ENCODE results near the gene RPP38.
A peak's percentile ranks its signal among the peaks of the same experiment; 100 is the strongest.

Gene RPP38

GRCh38 chr10:15097011-15097812 lies at the start of gene RPP38:
TSS of gene RPP38 (plus strand) at chr10:15097355. CDS start at chr10:15103315, 5,960 bp downstream.
- peak; percentile 98 for DNase-seq (ENCODE audit: low spot score)

- DNase-seq (ENCODE audit: low spot score): no peak
Measured at GRCh38 chr10:15049533-15049932, 47.6 kb upstream of the RPP38 start.

- no peak for DNase-seq (ENCODE audit: low spot score)
Measured at GRCh38 chr10:15052121-15052520, 45.0 kb upstream of the RPP38 start.

- no peak for DNase-seq (ENCODE audit: low spot score)
Measured at GRCh38 chr10:15053061-15053460, 44.1 kb upstream of the RPP38 start.

GRCh38 chr10:15058689-15059088 lies 38.5 kb upstream of the RPP38 start:
- DNase-seq (ENCODE audit: low spot score): no peak

GRCh38 chr10:15059914-15060313 lies 37.2 kb upstream of the RPP38 start:
- DNase-seq (ENCODE audit: low spot score): no peak

- no peak for DNase-seq (ENCODE audit: low spot score)
Measured at GRCh38 chr10:15060638-15061037, 36.5 kb upstream of the RPP38 start.

- no peak for DNase-seq (ENCODE audit: low spot score)
Measured at GRCh38 chr10:15067154-15067553, 30.0 kb upstream of the RPP38 start.

- DNase-seq (ENCODE audit: low spot score): no peak
Measured at GRCh38 chr10:15068802-15069201, 28.4 kb upstream of the RPP38 start.

GRCh38 chr10:15069230-15069629 lies 27.9 kb upstream of the RPP38 start:
- no peak for DNase-seq (ENCODE audit: low spot score)

- no peak for DNase-seq (ENCODE audit: low spot score)
Measured at GRCh38 chr10:15072358-15072757, 24.8 kb upstream of the RPP38 start.

- no peak for DNase-seq (ENCODE audit: low spot score)
Measured at GRCh38 chr10:15075421-15075820, 21.7 kb upstream of the RPP38 start.

GRCh38 chr10:15083674-15084501 lies 13.3 kb upstream of the RPP38 start:
- no peak for DNase-seq (ENCODE audit: low spot score)

GRCh38 chr10:15084502-15084922 lies 12.6 kb upstream of the RPP38 start:
- DNase-seq (ENCODE audit: low spot score): peak; percentile 46

- DNase-seq (ENCODE audit: low spot score): peak; percentile 88
Measured at GRCh38 chr10:15088428-15089261, 8.5 kb upstream of the RPP38 start, which contains the start of gene ACBD7. TSS of gene ACBD7 (minus strand) at chr10:15088776. CDS start at chr10:15088728, 48 bp downstream.

- no peak for DNase-seq (ENCODE audit: low spot score)
Measured at GRCh38 chr10:15091418-15091817, 5.7 kb upstream of the RPP38 start.

GRCh38 chr10:15092855-15093408 lies 4.2 kb upstream of the RPP38 start:
- DNase-seq (ENCODE audit: low spot score): no peak

- DNase-seq (ENCODE audit: low spot score): no peak
Measured at GRCh38 chr10:15096661-15097010, 519 bp upstream of the RPP38 start.

GRCh38 chr10:15099886-15100285 lies 2.7 kb downstream of the RPP38 start:
- no peak for DNase-seq (ENCODE audit: low spot score)

- no peak for DNase-seq (ENCODE audit: low spot score)
Measured at GRCh38 chr10:15103513-15103912, 6.4 kb downstream of the RPP38 start.

GRCh38 chr10:15106352-15107013 lies 9.3 kb downstream of the RPP38 start:
- peak; percentile 82 for DNase-seq (ENCODE audit: low spot score)

Data from RKO (cell line).